ENCODE data around the gene ZNF181. TPM values are rescaled to one million over a fixed set of nuclear protein-coding genes. Genes with fewer than 3 reads are reported as not detected.

Gene ZNF181
- total RNA-seq, 1 experiment from 2014 or later, result 8.2 TPM

DNA sequence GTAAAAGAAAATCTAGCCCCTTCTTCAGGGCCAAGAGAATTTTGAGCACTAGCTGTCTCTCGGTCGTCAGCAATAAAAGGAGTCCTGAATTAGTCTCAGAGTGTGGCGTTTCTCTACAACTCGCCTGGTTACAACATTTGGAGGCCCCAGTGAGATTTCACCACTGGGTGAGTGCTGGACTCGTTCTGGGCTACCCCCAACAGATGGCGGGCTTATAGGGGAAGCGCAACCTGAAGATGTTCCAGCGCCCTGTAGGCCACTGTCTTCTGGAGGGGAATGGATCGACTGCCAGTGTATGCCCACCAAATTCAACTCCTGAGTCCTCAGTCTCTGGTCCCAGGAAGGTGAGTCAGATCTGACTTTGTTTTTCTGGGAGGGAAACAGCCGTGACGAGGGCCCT is 11.7 kb upstream of the ZNF181 start:
- no peaks in the 10 kb centered on the region for H3K79me2 ChIP-seq (ENCODE audit: insufficient read depth, low read length)
- H2BK15ac ChIP-seq (ENCODE audit: low read depth, low read length), result no peak overlapping the region
- H2BK20ac ChIP-seq (ENCODE audit: low read depth, low read length, poor library complexity, severe bottlenecking), result no peak overlapping the region
- H3K4me1 ChIP-seq (ENCODE audit: insufficient read depth, low read length), result no peaks in the 10 kb centered on the region
- DNase-seq, result no peak
- no peak overlapping the region for H3K14ac ChIP-seq (ENCODE audit: insufficient read depth, low read length)
- no peak overlapping the region for H3K23ac ChIP-seq (ENCODE audit: insufficient read length, low read depth, low read length)
- Mint-ChIP-seq H3K36me3 (ENCODE audit: insufficient read depth in 1 of 3, low read depth in 3 of 3) (peaks cover 0 to 3% (median 0%) of the 10 kb centered on the region in 3 experiments; a peak in 2 of 7 replicates), H3K9me3 (peaks cover 48 to 84% of the 10 kb centered on the region in 2 experiments), H3K4me1 (no peaks in the 10 kb centered on the region), H3K27ac (no peak overlapping the region), H3K4me3 (no peak overlapping the region), H3K27me3 (ENCODE audit: low read depth) (peaks cover 53% of the 10 kb centered on the region)
- no peak overlapping the region for H2AFZ ChIP-seq (ENCODE audit: low read length)
- no peak overlapping the region for H2BK12ac ChIP-seq (ENCODE audit: insufficient read length, low read depth, low read length)
- H2BK5ac ChIP-seq (ENCODE audit: insufficient read length, low read length), result no peak overlapping the region
- no peak overlapping the region for H3T11ph ChIP-seq (ENCODE audit: low read length)
- no peak overlapping the region for H3K56ac ChIP-seq (ENCODE audit: insufficient read length, low read depth, low read length)
- no peaks in the 10 kb centered on the region for H4K20me1 ChIP-seq (ENCODE audit: control insufficient read depth, insufficient read depth, insufficient read length)
- no peak overlapping the region for H2AK5ac ChIP-seq (ENCODE audit: insufficient read length, low read length)
- no peaks in the 10 kb centered on the region for H3K27me3 ChIP-seq (ENCODE audit: insufficient read depth, low read length)
- H3K79me1 ChIP-seq (ENCODE audit: insufficient read depth, low read depth, low read length, poor library complexity, severe bottlenecking), result no peaks in the 10 kb centered on the region
- no peak overlapping the region for H4K91ac ChIP-seq (ENCODE audit: insufficient read length, low read depth, low read length)
- H3K18ac ChIP-seq (ENCODE audit: insufficient read length, low read depth, low read length), result no peak overlapping the region
- no peak overlapping the region for H3K27ac ChIP-seq (ENCODE audit: insufficient read length, low read depth, low read length)
- no peak overlapping the region for H3K9ac ChIP-seq (ENCODE audit: extremely low read depth, insufficient read length, low read length)
- no CpG with 5 or more reads among the region's 11 CpGs for WGBS (ENCODE audit: extremely low coverage, insufficient read length, low lambda C conversion rate)
- no peak overlapping the region for H4K8ac ChIP-seq (replicated peaks; ENCODE audit: insufficient read length, low read depth, low read length)
- H3K4ac ChIP-seq (ENCODE audit: low read depth, low read length), result no peak overlapping the region
- no peak overlapping the region for H2BK120ac ChIP-seq (ENCODE audit: low read depth, low read length, poor library complexity, severe bottlenecking)
- no peak overlapping the region for H4K5ac ChIP-seq (ENCODE audit: insufficient read length, low read depth, low read length)
- H3K4me2 ChIP-seq (ENCODE audit: insufficient read depth, insufficient read length, low read length), result no peak overlapping the region
- no peaks in the 10 kb centered on the region for H3K23me2 ChIP-seq (ENCODE audit: insufficient read length, low read depth, low read length, poor library complexity, severe bottlenecking)
- no peak for TF ChIP-seq CTCF (conservative IDR thresholded peaks at IDR 0.05)
- no peaks in the 10 kb centered on the region for H3K9me3 ChIP-seq (ENCODE audit: control insufficient read depth, low read depth, low read length)
